ENCODE results near the gene PARVG. TPM values are rescaled to one million over a fixed set of nuclear protein-coding genes. Genes with fewer than 3 reads are reported as not detected.

Gene PARVG
- polyA plus RNA-seq, 3 donors, result 1.7 to 2.2 (median 1.9) TPM

GRCh38 chr22:44194569-44194968 lies 13.8 kb downstream of the PARVG start:
- DNase-seq, result no peak

GRCh38 chr22:44195189-44195871 lies 14.6 kb downstream of the PARVG start:
- DNase-seq, result no peak

GRCh38 chr22:44196241-44196640 lies 15.5 kb downstream of the PARVG start:
- DNase-seq, result no peak

- no peak for DNase-seq
Measured at GRCh38 chr22:44196731-44197131, 16.0 kb downstream of the PARVG start.

GRCh38 chr22:44197271-44197670 lies 16.5 kb downstream of the PARVG start:
- no peak for DNase-seq

DNA sequence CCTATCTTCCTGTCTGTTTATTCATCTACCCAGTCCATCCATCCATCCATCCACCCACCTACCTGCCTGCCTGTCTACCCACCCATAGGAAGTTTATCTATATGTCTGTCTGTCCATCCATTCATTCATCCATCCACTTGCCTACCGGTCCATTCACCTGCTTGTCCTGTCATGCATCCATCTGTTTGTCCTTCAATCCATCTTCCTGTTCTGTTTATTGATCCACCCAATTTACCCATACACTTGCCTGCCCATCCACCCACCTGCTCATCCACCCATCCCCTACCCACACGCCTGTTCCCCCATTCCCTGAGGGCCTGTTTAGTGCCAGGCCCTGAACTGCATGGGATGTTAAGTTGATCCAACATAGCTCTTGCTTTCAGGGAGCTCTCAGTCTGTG lies 18.4 kb downstream of the PARVG start:
- no peak for DNase-seq

DNA sequence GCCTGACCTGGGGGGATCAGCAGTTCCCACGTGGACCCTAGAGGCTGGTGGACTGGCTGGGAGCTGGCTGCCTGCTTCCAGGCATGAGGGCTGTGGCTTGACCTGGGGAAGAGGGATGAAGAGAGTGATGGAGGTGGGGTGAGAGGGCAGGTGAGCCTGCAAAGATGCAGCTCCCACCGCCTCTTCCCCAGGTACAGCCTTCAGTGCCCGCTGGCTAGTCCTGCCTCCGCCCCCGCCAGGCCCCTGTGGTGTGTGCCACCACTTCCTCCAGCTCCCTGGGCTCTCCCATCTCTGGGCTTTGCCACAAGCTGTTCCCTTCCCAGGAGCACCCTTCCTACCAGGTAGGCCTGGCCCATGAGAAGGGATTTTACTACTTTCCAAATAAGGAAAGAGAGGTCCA lies 19.1 kb downstream of the PARVG start:
- DNase-seq, result no peak

DNA sequence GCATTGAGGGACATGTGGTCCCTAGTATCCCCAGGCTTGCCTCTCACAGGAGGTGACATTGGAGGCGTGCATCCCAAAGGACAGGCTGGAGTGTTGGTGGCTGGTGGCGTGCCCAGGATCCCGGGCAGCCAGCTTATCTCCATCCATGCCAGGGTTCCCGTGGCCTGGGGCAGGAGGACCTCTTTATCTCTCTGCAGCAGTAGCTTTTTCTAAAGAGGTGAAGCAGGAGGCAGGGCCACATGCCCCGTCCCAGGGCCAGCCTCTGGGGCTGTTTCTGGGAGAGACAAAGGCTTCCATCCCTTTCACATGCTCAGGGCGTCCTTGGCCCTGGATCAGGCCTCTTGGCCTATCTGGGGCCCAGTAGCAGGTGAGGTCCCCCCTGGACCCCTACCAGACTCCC lies 19.7 kb downstream of the PARVG start:
- DNase-seq, result no peak

- no peak for DNase-seq
Measured at GRCh38 chr22:44200855-44201550, 20.3 kb downstream of the PARVG start.

GRCh38 chr22:44201665-44202064 lies 20.9 kb downstream of the PARVG start:
- no peak for DNase-seq

DNA sequence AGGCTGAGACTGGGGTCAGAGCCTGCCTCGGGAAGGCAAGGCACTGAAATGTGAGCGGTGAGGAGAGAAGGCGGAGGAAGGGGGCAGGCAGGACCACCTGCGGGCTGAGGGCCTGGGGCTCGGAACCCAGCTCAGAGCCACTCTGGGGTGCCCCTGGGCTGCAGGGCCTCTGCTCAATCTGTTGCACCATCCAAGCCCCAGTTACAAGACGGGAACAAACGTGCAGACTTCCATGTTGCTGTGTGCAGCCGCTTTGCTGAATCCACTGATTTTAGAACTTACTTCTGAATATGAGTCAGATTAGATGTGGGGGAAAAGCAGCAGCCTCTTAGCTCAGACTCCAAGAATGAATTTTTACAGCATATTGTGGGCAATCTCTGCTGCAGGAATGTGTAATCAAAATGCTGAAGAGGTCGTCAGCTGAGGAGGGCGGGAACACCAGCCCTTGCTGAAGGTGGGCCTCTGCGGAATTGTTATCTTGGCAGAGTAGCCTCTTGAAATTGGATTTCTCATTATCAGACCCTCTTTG lies 21.6 kb downstream of the PARVG start:
- DNase-seq, result no peak

GRCh38 chr22:44203203-44203602 lies 22.5 kb downstream of the PARVG start:
- no peak for DNase-seq

- DNase-seq, result no peak
Measured at GRCh38 chr22:44204739-44205515, 24.2 kb downstream of the PARVG start.

GRCh38 chr22:44205516-44206329 lies 25.0 kb downstream of the PARVG start:
- DNase-seq, result no peak

- DNase-seq, result no peak
Measured at GRCh38 chr22:44206330-44206645, 25.6 kb downstream of the PARVG start.

GRCh38 chr22:44206696-44207095 lies 26.0 kb downstream of the PARVG start:
- DNase-seq, result no peak

GRCh38 chr22:44207173-44207980 lies 26.7 kb downstream of the PARVG start:
- DNase-seq, result no peak

GRCh38 chr22:44207981-44208317 lies 27.2 kb downstream of the PARVG start:
- DNase-seq, result no peak

- no peak for DNase-seq
Measured at GRCh38 chr22:44209343-44209742, 28.6 kb downstream of the PARVG start.

DNA sequence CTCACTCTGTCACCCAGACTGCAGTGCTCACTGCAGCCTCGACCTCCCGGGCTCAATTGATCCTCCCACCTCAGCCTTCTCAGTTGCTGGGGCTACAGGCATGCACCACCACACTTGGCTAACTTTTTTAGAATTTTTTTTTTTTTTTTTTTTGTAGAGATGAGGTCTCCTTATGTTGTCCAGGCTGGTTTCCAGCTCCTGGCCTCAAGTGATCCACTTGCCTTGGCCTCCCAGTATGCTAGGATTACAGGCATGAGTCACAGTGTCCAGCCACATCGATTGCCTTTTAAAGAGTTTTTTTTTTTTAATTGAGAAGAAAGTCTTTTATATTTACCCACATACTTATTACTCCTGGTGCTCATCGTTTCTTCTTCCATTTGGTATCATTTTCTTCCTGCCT lies 30.0 kb downstream of the PARVG start:
- no peak for DNase-seq

GRCh38 chr22:44211256-44211945 lies 30.7 kb downstream of the PARVG start:
- DNase-seq, result no peak
